Caki2 (cell line): Measurements from ENCODE around the gene GNG2. TPM values are rescaled to one million over a fixed set of nuclear protein-coding genes. Genes with fewer than 3 reads are reported as not detected.
"Not testable (repeated sequence)": the region's sequence is repeated elsewhere in the genome, so short reads cannot be mapped to it uniquely, and the experiment has no call there.

Source experiments
- DNase-seq: peaks from one replicate; pipeline ENCODE4 v3.0.0-alpha.2; 2015; ENCODE audit warnings: low read depth
- in situ Hi-C: cut with HindIII; loops from 2 replicates; pipeline ENCODE4 v1.10.0; 2016; ENCODE audit warnings: low sequenced_read_pairs, low pct_unique_long_range_greater_than_20kb, mixed read lengths
- total RNA-seq: library from RNA; depleted of rRNA; stranded (reverse); fragments of >200 nt; shearing (Covaris generic); gene quantifications from 2 replicates; pipeline ENCODE4 v1.2.3, GENCODE V29; 2014; ENCODE audit warnings: low replicate concordance

The GNG2 gene
- total RNA-seq, 1 experiment from 2014 or later: not detected

DNA sequence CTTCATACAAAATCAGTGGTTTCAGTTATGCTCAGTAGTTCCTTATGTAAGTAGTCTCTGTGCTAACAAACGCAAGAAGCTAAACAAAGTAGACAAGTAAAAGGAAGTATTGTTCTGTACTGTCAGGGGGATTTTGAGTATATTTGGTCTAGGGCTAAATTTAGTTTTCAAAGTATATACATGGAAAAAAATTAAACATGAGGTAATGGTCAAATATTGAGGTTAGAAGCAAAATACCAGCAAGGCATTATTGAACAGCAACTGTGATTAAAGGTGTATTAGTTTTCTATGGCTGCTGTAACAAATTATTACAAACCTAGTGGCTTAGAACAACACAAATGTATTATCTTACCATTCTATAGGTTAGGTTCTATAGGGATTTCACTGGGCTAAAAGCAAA is 18.8 kb downstream of the GNG2 start:
- DNase-seq: no peak
- in situ Hi-C loops: no loop called here

DNA sequence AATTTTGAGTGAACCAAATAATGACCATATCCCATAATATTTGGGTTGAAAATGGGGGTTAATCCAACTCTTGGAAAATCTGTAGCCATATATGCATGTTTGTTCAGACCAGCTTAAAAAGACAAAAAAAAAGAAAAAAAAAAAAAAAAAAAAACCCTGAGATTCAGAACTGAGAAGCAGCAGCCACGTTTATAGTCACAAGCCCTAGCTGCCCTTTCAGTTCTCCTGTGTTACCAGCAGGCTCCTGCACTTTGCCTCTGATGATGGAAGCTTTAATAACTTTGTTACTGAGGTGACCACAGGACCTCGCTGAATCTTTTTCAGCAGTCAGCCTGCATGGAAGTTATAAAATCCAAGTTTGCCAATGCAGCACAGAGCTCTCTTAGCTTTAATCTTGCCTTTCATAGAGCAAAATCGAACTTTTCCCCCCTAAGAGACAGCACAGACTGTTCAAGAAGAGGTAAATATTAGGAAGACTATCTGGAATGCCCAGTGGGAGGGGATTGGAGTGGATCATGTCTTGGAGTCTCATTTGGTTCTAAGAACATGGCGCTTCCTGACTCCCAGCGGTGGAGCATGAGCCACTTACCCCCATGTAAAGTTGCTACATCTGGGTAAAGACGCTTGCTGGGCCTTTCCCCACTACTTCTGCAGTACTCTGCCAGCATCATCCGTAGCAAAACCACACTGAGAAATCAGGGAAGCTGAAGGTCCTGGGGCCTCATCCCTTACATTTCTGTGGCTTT is 20.6 kb downstream of the GNG2 start:
- DNase-seq: no peak
- in situ Hi-C loops: no loop called here

DNA sequence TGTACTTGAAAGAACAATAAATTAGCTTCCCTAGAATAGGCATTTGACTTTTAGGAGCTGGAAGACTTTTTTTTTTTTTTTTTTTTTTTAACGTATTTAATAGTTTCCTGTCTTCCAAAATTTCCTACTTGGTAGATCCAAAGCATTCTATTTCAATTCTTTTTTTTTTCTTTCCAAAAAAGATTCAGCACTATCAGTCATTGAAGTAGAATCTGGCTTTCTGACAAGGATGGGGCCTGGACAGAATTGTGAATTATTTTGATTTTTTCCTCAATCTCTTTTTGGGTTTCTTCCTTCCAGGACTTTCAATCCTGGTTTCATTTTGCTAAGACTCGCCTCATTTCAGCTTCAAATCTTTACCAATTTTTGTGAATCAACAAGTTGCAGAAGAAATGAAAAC is 21.2 kb downstream of the GNG2 start:
- in situ Hi-C loops: no loop called here

DNA sequence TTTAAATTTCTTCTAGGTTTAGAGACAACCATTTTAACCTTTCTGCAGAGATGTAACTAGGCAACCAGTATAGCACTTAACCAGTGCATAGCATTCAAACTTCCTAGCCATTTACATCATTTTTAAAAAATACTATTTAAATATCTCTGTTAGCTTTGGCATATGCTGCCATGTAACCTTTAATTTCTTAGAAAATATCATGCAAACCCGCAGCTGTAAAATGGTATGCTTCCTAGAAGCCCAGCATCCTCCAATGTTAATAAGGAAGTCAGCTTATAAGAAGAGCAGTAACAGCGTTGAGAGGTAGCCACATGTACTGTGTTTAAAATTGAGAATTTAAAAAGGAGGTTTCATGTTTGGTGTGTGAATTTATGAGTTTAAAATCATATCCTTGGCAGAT is 22.8 kb downstream of the GNG2 start:
- DNase-seq: no peak
- in situ Hi-C loops: no loop called here

More for the DNA sequence above, 21.2 kb downstream of the GNG2 start:
- DNase-seq: no peak

DNA sequence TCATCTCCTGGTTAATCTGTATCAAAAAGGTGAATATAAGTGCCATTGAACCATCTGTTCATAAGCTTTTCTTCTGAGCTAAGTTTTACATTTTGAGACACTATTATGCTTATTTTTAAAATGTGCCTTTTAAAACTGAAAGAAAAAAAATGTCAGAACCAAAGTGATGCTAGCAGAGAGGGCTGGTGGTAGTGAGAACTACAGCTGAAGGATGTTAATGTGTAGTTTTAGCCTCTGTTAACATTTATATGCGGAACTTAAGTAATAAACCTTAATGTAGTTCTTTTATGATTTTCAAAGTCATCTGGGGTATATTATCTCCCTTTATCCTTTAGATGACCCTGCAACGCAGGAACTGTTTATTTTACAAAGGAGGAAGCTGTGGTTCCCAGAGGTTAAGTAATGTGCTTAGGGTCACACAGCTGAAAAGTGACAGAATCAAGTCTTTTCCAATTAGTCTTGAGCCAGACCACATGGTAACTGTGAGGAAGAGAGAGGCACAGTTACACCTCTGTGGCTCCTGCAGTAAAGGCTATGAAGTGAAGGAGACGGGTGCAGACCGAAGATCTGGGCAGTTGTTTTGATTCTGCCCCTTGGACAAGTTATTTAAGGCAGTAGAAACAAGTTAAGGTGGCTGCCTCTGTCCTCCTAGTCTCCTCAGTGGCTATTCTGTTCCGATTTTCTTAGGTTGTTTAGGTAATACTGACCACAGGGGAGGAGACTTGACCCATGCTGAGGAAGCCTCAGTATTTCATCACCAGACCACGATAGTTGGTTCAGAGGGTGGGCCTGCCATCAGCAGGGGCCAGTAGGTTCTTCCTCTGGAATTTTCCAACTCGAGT is 23.9 kb downstream of the GNG2 start:
- in situ Hi-C loops: no loop called here
- peak; percentile 9 for DNase-seq

DNA sequence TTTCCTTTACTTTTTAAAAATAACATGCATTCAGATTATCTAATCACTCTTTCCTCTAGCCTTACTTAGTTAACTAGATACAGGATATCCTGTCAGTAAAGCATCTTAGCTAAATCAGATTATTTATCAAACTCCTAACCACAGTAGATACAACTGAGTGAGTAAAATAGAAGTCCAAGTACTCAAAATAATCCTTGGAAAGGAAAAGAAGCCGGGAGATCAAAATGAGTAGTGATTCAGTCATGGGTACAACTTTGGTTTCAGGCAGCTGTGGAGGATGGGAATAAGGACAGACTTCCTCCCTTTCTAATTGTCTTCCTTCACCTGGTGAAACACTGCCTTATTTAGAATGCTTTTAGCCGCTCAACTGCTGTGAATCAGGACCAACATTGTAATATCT is 29.4 kb downstream of the GNG2 start:
- no peak for DNase-seq
- in situ Hi-C loops: no loop called here

DNA sequence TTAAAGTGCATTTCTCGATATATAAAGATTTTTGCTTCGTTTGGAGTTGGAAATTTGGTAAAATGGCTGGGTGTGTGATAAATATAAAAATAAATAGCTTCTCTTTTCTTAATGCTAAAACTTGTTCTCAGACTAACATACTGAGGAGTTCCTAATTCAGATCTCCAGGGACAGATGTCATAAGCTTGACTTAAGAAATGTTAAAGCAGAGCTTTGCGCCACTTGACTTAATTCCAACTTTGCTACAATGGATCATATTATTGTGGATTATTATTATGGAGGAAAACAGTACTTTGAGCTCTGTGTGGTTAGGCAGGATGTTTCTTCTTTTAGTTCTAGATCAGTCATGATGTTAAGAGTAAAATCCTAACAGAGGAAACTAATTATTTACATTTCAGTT is 33.8 kb downstream of the GNG2 start:
- in situ Hi-C loops: no loop called here
- no peak for DNase-seq

DNA sequence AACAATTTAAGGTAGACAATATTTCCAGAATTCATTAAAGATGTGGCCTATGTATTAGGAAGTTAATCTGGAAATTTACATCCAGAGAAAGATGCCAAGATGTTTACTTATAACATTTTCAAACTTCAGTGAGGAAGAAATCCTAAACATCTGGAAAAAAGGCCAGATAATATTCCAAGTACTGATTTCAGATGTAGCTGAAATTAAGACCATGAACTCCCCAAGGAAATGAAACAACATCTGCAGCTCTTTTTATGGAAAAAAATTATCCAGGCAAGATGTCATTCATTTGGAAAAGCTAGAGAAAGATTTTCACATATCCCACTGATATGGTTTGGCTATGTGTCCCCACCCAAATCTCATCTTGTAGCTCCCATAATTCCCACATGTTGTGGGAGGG is 35.0 kb downstream of the GNG2 start:
- in situ Hi-C loops: no loop called here
- no peak for DNase-seq

DNA sequence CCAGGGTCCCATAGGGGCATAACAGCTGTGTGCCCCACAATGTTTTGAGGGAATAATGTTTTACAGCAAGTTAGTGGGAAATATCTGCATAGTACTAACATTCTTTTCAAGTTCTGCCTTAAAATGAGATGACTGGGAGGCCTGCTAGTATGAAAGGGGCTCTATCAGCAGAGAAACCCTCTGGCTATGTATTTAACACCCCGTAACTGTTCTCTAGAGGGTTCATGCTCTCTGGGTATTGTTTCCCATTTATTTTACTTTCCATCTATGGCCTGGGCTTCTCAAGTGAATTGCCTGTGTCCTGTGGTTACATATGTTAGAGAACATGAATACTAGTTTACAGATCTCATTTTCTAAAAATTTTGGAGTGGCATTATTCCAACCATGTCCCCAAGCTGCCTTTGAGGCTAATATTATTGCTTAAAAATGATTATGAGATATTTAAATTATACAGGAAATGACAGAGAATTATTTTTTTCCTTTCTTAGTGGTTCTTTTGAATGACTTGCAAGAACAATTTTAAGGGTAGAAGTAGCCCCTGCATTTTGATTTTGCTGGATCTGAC is 37.5 kb downstream of the GNG2 start:
- no peak for DNase-seq
- in situ Hi-C loops: no loop called here

DNA sequence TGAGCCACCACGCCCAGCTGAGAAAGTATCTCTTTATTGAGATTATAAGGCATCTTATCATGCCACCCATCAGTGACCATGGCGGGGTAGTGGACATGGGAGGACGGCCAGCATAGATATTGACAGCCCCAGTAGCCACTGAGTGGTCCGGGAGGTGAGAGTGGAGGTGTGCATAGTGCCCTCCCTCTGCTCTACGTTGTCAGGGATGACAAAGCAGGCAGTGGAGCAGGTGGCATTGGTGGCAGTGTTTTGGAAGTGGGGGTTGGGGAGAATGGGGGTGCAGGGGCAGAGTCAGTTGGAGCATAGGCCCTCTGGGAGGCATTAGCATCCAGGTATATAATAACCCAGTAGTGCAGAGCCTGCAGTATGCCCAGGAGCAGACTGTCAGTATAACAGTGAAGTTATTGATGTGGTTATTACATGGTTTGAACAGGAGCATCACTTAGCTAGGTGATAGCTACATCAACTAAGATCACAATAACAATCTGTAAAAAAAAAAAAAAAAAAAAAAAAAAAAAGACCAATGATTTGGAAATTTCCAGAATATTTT is 41.1 kb downstream of the GNG2 start:
- in situ Hi-C loops: no loop called here
- no peak for DNase-seq

DNA sequence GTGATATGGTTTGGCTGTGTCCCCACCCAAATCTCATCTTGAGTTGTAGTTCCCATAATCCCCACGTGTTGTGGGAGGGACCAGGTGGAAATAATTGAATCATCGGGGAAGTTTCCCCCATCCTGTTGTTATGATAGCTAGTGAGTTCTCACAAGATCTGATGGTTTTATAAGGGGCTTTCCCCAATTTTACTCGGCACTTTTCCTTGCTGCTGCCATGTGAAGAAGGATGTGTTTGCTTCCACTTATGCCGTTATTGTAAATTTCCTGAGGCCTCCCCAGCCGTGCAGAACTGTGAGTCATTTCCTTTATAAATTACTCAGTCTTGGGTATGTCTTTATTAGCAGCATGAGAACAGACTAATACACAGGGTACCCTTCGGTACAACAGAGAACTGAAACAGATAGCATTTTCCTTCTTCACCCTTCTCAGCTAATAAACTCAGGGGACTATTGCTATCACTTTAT is 45.3 kb downstream of the GNG2 start:
- in situ Hi-C loops: not testable (repeated sequence)

DNA sequence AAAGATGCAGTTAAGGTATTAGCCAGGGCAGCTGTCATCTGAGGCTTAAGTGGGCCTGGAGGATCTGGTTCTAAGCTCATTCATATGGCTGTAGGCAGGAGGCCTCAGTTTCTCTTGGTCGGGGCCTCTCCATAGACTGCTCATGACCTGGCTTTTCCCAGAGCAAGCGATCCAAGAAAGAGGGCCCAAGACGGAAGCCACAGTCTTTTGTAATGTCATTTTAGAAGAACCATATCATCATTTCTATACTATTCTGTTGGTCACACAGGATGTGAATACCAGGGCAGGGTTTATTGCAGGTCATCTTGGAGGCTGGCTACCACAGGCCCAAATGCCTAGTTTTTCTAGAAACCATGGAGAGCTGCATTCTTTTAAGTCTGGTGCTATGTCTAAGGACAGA is 47.7 kb downstream of the GNG2 start:
- in situ Hi-C loops: no loop called here
- no peak for DNase-seq

More for the DNA sequence above, 45.3 kb downstream of the GNG2 start:
- peak; percentile 28 for DNase-seq

DNA sequence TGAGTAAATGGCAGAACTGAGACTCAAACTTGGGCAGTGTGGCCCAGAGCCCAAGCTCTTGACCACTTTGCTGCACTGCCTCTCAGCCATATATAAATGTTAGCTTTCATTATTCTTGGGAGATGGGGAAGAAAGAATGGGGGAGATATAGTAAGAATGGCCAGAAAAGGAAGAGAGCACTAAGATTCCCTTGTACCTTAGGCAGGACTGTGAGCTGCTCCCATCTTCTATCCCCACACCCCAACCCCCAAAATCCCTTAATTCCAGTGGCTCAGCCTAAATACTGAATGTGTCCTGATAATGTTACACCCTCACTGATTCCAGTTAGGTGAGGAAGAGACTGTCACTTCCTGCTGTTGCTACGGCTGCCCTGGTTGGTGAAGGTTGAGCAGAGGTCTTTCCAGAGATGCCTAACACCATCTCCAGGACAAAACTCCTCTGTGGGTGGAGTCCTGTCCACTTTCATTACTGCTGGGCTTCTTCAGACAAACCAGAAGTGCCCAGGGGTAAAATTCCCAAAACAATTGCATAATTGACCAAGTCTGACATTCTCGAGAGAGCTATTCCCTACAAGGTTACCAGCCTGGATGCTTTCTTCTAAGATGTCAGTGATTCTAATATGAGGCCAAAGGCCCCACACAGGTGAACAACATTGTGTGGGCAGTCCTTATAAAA is 51.8 kb downstream of the GNG2 start:
- in situ Hi-C loops: no loop called here
- DNase-seq: no peak

DNA sequence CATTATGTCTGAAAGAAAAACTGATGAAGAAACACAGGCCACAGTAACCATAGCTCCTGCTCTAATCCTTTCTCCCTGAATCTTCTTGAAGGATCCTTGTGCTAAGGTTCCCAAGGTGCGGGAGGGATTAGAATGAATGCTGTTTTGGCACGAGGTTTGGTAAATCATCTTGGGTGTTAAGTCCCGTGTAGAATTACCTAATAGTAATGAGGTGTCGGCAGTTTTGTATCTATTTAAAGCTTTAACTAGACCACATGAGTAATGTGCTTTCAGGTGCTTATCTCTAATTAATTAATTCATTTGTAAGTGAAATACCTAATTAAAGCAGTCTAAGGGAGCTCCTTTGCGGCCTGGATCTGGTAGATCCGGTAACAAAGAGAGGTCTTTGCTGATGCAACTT is 53.9 kb downstream of the GNG2 start:
- DNase-seq: no peak
- in situ Hi-C loops: no loop called here

DNA sequence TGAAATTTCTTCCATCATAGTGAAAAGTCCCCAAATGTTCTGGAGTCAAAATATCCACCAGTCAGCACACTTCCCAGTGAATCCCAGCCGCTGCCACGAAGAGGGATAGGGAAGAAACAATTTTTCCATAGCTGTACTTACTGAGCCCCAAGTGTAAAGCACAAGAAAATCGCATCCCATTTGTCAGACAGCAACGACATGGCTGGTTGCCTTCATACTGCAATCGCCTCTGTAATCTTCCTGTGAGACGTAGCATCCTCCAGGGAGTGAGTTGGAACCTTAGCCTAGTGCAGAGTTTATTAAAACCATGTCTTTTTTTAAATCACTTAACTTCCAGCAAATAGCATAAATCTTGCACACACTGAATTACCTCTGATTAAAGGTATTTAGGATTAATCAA is 56.8 kb downstream of the GNG2 start:
- no peak for DNase-seq
- in situ Hi-C loops: no loop called here

DNA sequence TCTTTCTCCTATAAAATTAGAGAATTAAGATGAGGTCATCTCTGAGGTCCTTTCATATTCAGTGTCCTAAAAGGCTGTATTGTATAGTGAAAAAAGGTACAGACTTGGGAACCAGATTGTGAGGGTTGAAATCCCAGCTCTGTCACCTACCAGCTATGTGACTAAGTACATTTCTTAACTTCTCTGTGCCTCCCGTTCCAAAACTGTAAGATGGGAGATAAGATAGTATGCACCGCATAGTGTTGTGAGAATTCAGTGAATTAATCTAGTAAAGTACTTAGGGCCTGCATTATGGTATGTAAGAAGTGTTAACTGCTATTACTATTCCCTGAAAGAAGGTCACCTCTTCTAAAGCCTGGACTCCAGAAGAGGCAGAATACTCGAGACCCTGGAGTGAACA is 60.6 kb downstream of the GNG2 start:
- in situ Hi-C loops: no loop called here
- DNase-seq: no peak

DNA sequence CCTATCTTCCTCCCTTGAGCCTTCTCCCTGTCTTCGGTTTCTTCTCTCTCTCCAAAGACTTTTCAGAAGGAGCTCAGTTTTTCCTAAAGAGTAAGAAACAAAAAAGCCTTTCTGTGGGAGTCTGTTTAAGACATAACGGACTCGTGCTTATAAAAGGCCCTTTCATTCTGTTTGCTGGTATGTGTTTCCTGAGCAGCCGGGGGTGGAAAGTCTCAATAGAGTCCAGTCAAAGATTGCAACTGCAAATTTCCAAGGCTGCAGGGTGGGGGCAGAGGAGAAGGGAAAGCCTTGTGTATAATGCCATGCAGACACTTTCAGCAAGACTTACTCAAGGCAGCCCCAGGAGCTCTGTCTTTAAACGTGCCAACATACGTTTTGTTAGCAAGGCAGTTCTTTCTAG is 62.2 kb downstream of the GNG2 start:
- no peak for DNase-seq
- in situ Hi-C loops: no loop called here

DNA sequence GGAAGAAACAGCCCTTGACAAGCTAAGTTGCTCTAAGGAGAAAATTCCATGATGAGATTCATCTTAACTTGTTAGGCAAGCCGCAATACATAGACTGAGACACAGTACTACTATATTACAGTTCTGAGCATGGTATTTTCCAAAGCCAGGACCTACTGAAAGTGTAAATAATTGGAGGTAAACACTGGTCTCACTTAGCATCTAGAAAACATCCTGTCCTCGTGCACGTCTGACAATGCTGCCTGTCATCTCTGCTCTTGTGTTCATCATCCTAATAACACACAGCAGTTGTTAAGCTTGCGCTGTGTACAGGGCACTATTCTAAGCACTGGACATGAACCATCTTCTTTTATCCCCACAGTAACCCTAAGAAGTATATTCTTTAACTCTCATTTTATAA is 64.2 kb downstream of the GNG2 start:
- no peak for DNase-seq
- in situ Hi-C loops: no loop called here

DNA sequence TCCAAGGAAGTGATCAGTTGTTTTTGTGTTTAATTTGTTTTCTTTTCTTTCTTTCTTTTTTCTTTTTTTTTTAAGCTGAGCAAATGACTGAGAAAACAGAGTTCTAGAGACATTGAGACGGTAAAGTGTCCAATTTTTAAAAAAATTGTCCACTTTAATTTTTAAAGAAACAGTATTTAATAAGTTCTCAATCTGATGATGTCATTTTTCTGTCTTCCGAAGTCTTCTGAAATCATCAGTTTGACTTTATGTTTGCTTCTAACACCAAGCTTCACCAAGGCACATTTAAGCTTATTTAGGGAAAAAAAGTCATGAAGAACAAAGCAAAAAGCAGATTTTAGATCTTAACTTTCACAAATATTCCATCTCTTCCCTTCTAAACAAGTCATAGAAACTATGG is 65.6 kb downstream of the GNG2 start:
- in situ Hi-C loops: no loop called here
- DNase-seq: no peak
